Type B pancreatic cell (in vitro differentiated cells): Measurements from ENCODE around the gene C19orf25. TPM values are rescaled to one million over a fixed set of nuclear protein-coding genes. Genes with fewer than 3 reads are reported as not detected.
A peak's percentile ranks its signal among the peaks of the same experiment; 100 is the strongest.
"Not testable (repeated sequence)": the region's sequence is repeated elsewhere in the genome, so short reads cannot be mapped to it uniquely, and the experiment has no call there.

Experiments
- DNase-seq: peaks from one replicate; pipeline ENCODE4 v3.0.0; 2021; ENCODE audit warnings: mixed read lengths; ENCODE audit not compliant: unreplicated experiment; ENCODE audit errors: extremely low spot score
- H3K27ac Mint-ChIP-seq: 2 replicates; pipeline ENCODE4 v1.8.0; 2021; ENCODE audit warnings: mild to moderate bottlenecking, mixed read lengths
- H3K27me3 Mint-ChIP-seq: 2 replicates; pipeline ENCODE4 v1.8.0; 2021; ENCODE audit warnings: mixed read lengths
- H3K36me3 Mint-ChIP-seq: 2 replicates; pipeline ENCODE4 v1.8.0; 2021; ENCODE audit warnings: mixed read lengths
- H3K4me1 Mint-ChIP-seq: one replicate; pipeline ENCODE4 v1.8.0; 2021; ENCODE audit warnings: mixed read lengths; ENCODE audit not compliant: unreplicated experiment
- H3K4me3 Mint-ChIP-seq: 2 replicates; pipeline ENCODE4 v1.8.0; 2021; ENCODE audit warnings: mild to moderate bottlenecking, mixed read lengths
- H3K9me3 Mint-ChIP-seq: 2 replicates; pipeline ENCODE4 v1.8.0; 2021; ENCODE audit warnings: mixed read lengths
- CTCF ChIP-seq: fragments of 200-600 bp; sonication (generic); conservative IDR thresholded peaks from 2 replicates; pipeline ENCODE4 v1.5.0; 2021; ENCODE audit warnings: antibody characterized with exemption, mild to moderate bottlenecking
- total RNA-seq: library from RNA; stranded (reverse); gene quantifications from 2 replicates; pipeline ENCODE4 v1.2.1, GENCODE V29; 2021; ENCODE audit warnings: low replicate concordance

Gene C19orf25
- total RNA-seq, 1 donor from 2014 or later = 37.5 TPM

DNA sequence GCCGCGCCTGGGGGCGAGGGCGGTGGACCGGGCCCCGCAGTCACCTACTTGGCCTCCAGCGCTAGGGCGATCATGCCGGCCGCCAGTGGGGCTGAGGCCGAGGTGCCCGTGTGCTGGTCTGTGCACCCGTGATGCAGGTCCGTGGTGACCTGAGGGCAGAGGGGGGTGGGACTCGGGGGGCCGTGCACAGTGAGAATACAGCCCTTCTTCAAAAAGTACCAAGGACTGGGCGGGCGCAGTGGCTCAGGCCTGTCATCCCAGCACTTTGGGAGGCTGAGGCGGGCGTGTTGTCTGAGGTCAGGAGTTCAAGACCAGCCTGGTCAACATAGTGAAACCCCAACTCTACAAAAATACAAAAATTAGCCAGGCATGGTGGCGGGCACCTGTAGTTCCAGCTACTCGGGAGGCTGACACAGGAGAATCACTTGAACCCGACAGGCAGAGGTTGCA lies 5.0 kb upstream of the C19orf25 start:
- Mint-ChIP-seq H3K9me3 (no peaks in the 10 kb centered on the region), H3K27ac (no peak overlapping the region), H3K36me3 (peaks cover 3% of the 10 kb centered on the region), H3K4me1 (peaks cover 4% of the 10 kb centered on the region), H3K27me3 (no peaks in the 10 kb centered on the region), H3K4me3 (no peak overlapping the region)
- no peak for DNase-seq
- no peak for TF ChIP-seq CTCF

DNA sequence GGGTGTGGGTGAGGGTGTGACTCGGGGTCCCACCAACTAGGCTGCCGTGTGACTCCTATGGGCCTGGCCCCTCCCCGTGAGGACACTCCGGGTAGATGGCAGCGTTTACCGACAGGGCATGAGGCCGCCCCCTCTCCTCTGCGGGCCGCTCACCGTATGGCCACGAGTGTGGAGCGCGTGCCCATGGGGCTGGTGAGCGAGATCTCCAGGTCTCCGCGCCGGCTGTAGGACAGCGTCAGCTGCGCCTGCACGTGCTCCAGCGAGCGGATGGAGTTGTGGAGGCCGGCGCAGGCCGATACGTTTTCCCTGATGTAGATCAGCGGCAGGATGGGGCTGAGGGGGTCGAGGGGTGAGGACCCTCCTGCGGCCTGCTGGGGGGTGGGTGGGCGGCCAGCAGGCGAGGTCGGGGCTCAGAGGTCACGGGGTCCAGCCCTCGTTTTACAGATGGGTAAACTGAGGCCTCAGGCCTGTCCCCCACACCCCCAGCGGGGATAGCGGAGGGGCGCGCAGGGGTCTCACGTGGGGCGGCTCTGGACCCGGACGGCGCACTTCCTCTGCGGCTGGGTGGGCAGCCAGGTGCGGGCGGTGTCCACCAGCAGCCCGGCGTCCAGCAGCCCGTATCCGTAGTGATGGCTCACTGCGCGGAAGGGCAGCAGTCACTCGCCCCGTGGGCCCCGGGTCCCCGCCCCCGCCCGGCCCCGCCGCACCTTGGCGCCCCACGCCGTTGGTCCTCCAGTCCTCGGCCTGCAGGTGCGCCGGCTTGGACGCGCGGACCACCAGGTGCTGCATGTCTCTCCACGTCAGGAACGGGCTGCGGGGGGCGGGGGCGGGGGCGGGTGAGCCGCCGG lies 4.3 kb upstream of the C19orf25 start:
- DNase-seq = no peak
- peaks cover 6% of the 10 kb centered on the region for H3K4me1 Mint-ChIP-seq
- H3K4me3 Mint-ChIP-seq = no peak overlapping the region
- no peak for TF ChIP-seq CTCF
- H3K27ac Mint-ChIP-seq = no peak overlapping the region
- H3K36me3 Mint-ChIP-seq = peaks cover 4% of the 10 kb centered on the region
- H3K9me3 Mint-ChIP-seq = no peaks in the 10 kb centered on the region
- no peaks in the 10 kb centered on the region for H3K27me3 Mint-ChIP-seq

- Mint-ChIP-seq H3K27me3 (no peaks in the 10 kb centered on the region), H3K36me3 (peaks cover 4% of the 10 kb centered on the region), H3K9me3 (no peaks in the 10 kb centered on the region), H3K4me1 (peaks cover 6% of the 10 kb centered on the region), H3K4me3 (peak overlapping the region; percentile 47), H3K27ac (no peak overlapping the region)
- DNase-seq = no peak
- no peak for TF ChIP-seq CTCF
Observed at GRCh38 chr19:1482361-1483130, 3.5 kb upstream of the C19orf25 start.

DNA sequence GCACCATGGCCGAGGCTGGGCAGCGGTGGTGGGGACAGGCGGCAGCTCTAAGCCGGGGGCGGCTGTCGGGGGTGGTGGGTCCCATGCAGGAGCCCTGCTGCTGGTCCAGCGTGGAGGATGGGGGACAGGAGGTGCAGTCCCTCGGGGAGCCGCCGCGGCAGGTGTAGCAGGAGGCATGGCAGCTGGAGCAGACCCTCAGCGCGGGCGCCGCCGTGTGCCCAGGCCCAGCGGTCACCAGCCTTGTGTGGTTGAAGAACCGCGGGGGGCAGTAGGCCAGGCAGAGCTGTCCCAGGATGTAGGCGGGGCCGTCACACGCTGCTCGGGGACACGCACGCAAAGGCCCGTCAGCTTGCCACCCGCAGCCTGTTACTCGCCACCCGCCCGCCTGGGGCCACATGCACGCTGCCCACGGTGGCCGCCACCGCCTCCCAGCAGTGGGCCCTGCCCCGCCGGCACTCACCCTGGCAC lies 2.9 kb upstream of the C19orf25 start:
- H3K27ac Mint-ChIP-seq = no peak overlapping the region
- DNase-seq = peak; percentile 70
- H3K4me3 Mint-ChIP-seq = no peak overlapping the region
- H3K36me3 Mint-ChIP-seq = peaks cover 4% of the 10 kb centered on the region
- no peak for TF ChIP-seq CTCF
- peaks cover 6% of the 10 kb centered on the region for H3K4me1 Mint-ChIP-seq
- no peaks in the 10 kb centered on the region for H3K27me3 Mint-ChIP-seq
- no peaks in the 10 kb centered on the region for H3K9me3 Mint-ChIP-seq

DNA sequence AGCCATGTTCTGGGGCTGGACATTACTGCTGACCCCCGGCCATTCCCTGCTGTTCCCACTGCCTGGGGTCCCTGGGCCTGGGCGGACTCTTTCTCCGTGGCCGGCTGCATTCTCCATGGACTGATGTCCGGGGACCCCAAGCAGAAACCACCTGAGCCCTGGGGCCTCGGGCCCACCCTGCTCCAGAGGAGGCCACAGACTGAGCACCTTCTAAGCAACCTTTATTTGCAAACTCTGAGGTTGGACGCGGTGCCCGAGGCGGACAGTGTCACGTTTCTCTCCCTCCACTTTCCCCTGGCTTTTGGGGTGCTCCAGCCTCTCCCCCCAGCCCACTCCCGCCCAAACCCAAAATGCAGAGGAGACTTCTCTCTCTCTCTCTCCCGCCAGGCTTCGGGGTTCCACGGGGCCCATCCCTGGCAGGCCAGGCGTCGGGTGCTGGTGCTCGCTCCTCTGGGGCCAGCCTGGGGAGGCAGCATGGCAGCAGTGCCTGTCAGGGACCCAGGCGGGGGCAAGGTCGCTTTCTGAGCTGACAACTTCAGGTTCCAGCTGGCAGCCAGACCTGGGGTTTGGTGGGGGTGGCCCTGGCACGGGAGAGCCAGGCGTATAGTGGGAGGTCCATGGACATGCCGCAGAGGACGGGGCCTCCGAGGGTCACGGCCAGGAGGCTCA lies 2.3 kb upstream of the C19orf25 start:
- H3K4me3 Mint-ChIP-seq = no peak overlapping the region
- no peaks in the 10 kb centered on the region for H3K27me3 Mint-ChIP-seq
- peaks cover 4% of the 10 kb centered on the region for H3K36me3 Mint-ChIP-seq
- no peak for TF ChIP-seq CTCF
- no peak overlapping the region for H3K27ac Mint-ChIP-seq
- DNase-seq = no peak
- no peaks in the 10 kb centered on the region for H3K9me3 Mint-ChIP-seq
- H3K4me1 Mint-ChIP-seq = peaks cover 6% of the 10 kb centered on the region

DNA sequence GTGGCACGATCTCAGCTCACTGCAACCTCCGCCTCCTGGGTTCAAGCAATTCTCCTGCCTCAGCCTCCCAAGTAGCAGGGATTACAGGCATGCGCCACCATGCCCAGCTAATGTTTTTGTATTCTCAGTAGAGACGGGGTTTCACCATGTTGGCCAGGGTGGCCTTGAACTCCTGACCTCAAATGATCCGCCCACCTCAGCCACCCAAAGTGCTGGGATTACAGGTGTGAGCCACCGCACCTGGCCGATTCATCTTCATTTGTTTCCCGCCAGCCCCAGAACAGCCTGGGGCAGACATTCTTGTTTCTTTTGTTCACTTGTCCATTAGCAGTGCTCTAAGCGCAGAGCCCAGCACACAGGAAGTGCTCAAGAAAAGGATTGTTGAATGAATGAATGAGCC lies 2.0 kb downstream of the C19orf25 start:
- peak overlapping the region; percentile 68 for H3K4me3 Mint-ChIP-seq
- H3K27me3 Mint-ChIP-seq, H3K9me3 Mint-ChIP-seq, DNase-seq, H3K36me3 Mint-ChIP-seq, H3K4me1 Mint-ChIP-seq: not testable (repeated sequence)
- peak overlapping the region; percentile 36 for H3K27ac Mint-ChIP-seq
